HG03469 (cell line): ENCODE results near the gene STARD7.
A peak's percentile ranks its signal among the peaks of the same experiment; 100 is the strongest.

ENCODE experiments used
- ATAC-seq: cut with Tn5 transposase; IDR thresholded peaks from one replicate; pipeline ENCODE4 v1.9.1; 2021; ENCODE audit warnings: mild to moderate bottlenecking, moderate library complexity, moderate number of reproducible peaks; ENCODE audit not compliant: unreplicated experiment

The STARD7 gene

GRCh38 chr2:96198921-96199320, 9.7 kb downstream of the STARD7 start:
- ATAC-seq, result no peak

- ATAC-seq, result no peak
Observed at GRCh38 chr2:96197546-96198255, 10.9 kb downstream of the STARD7 start.

- no peak for ATAC-seq
Observed at GRCh38 chr2:96195410-96196066, 13.1 kb downstream of the STARD7 start.

- ATAC-seq, result no peak
Observed at GRCh38 chr2:96191937-96192670, 16.5 kb downstream of the STARD7 start.

GRCh38 chr2:96188821-96189526, 19.7 kb downstream of the STARD7 start:
- ATAC-seq, result no peak

- no peak for ATAC-seq
Observed at GRCh38 chr2:96186562-96186961, 22.1 kb downstream of the STARD7 start.

GRCh38 chr2:96185516-96185915, 23.1 kb downstream of the STARD7 start:
- ATAC-seq, result no peak

- no peak for ATAC-seq
Observed at GRCh38 chr2:96184989-96185388, 23.6 kb downstream of the STARD7 start.

GRCh38 chr2:96184188-96184587, 24.4 kb downstream of the STARD7 start:
- ATAC-seq, result no peak

- no peak for ATAC-seq
Observed at GRCh38 chr2:96181529-96181928, 27.1 kb downstream of the STARD7 start.

- no peak for ATAC-seq
Observed at GRCh38 chr2:96180521-96180920, 28.1 kb downstream of the STARD7 start.

- no peak for ATAC-seq
Observed at GRCh38 chr2:96180002-96180401, 28.6 kb downstream of the STARD7 start.

- ATAC-seq, result no peak
Observed at GRCh38 chr2:96176661-96177060, 32.0 kb downstream of the STARD7 start.

- ATAC-seq, result no peak
Observed at GRCh38 chr2:96175951-96176350, 32.7 kb downstream of the STARD7 start.

GRCh38 chr2:96174251-96175144, 34.1 kb downstream of the STARD7 start:
- ATAC-seq, result peak; percentile 55

GRCh38 chr2:96171831-96172230, 36.8 kb downstream of the STARD7 start:
- no peak for ATAC-seq

GRCh38 chr2:96170626-96171025, 38.0 kb downstream of the STARD7 start:
- no peak for ATAC-seq

- no peak for ATAC-seq
Observed at GRCh38 chr2:96169868-96170507, 38.6 kb downstream of the STARD7 start.

- ATAC-seq, result no peak
Observed at GRCh38 chr2:96167407-96168013, 41.1 kb downstream of the STARD7 start.
